ENCODE data around the gene LRRC75B.
"Not testable (repeated sequence)": the region's sequence is repeated elsewhere in the genome, so short reads cannot be mapped to it uniquely, and the experiment has no call there.

LRRC75B gene

DNA sequence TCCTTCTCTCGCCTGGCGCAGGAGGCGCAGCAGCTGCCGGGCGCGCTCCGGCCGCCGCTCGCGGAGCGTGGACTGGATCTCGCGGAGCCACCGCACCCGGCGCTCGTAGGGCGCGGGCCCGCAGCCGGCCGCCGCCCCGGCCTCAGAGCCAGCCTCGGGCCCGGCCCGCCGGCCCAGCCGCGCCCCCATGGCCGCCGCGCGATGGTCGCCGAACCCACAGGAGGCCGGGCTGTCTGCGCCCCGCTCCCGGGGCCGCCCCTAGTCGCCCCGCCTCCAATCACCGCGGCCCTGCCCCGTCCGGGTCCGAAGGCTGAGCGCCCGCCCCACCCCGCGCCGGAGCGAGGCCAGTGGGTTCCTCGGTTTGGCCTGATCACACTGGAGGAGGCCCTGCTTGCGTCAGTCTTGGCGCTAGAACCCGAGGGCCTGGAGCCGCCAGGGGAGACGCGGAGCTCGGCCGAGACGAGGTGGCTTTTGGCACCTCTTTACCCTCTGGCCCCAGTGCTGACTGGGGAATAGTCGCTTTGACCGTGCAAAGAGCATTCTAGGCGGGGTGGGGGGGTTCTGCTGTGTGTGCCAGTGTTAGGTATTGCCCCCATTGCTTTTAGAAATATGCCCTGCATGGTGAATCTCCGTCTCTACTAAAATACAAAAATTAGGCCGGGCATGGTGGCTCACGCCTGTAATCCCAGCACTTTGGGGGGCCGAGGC lies at the start of gene LRRC75B:
Gene LRRC75B (minus strand): TSS at position 223 of the 708 bp plus-strand sequence. CDS start 34 bp downstream, at position 189.
- DNase-seq (ENCODE audit: low read depth): peak; percentile 42
- peak within 1 kb of the TSS; percentile 61 for H3K4me3 ChIP-seq (ENCODE audit: control insufficient read depth, low read depth, low read length)
- no peak for TF ChIP-seq CTCF (IDR thresholded peaks at IDR 0.05; ENCODE audit: control insufficient read depth, insufficient read depth, low read depth, low read length, missing control alignments)

DNA sequence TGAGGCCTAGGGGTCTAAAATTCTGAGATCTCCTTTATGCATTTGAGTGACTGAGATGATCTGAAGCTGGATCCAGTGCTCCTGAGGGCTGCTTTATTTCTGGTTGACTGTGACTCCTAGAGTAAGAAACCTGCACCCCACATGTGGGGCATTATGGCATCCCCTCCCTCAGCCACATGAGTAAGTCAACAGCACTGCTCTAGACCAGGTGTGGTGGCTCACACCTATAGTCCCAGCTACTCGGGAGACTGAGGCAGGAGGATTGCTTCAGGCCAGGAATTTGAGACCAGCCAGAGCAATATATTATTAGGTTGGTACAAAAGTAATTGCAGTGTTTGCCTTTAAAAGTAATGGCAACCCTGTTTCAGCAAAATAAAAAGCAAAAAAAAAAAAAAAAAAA lies 49.4 kb upstream of the LRRC75B start:
- DNase-seq (ENCODE audit: low read depth); H3K4me3 ChIP-seq (ENCODE audit: control insufficient read depth, low read depth, low read length): not testable (repeated sequence)

DNA sequence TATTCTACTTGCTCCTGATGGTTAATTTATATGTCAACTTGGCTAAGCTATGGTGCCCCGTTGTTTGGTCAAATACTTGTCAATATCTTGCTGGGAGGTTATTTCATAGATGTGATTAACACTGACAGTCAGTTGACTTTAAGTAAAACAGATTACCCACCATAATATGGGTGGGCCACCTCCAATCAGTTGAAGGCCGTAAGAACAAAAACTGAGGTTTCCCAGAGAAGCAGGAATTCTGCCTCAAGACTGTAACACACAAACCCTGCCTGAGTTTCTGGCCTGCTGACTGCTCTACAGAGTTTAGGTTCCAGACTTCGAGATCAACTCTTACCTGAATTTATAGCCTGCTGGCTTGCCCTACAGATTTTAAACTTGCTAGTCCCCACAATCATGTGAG lies 43.6 kb upstream of the LRRC75B start:
- DNase-seq (ENCODE audit: low read depth): not testable (repeated sequence)

GRCh38 chr22:24634776-24635389 lies 42.0 kb upstream of the LRRC75B start:
- DNase-seq (ENCODE audit: low read depth); H3K4me3 ChIP-seq (ENCODE audit: control insufficient read depth, low read depth, low read length): not testable (repeated sequence)

More for the DNA sequence above, 43.6 kb upstream of the LRRC75B start:
- H3K4me3 ChIP-seq (ENCODE audit: control insufficient read depth, low read depth, low read length): not testable (repeated sequence)

- not testable (repeated sequence) for H3K4me3 ChIP-seq (ENCODE audit: control insufficient read depth, low read depth, low read length); DNase-seq (ENCODE audit: low read depth)
Measured at GRCh38 chr22:24633231-24634023, 40.6 kb upstream of the LRRC75B start.

DNA sequence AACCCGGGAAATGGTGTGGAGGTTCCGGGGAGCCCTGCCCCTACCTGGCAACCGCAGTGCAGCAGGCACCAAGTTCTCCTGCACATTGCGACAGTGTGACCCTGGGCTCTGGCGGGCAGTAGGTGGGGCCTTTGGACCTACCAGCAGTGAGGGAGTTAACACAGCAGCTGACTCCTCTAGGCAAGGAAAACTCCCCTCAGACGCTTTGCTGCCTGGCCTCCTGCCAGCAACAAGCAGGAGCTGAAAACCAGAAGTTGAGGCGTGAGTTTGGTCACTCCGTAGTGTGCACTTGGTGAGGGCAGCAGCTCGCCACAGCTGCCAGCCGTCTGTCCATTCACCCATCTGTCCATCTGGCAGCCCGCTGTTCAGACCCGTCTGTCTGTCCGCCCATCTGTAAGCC lies 39.8 kb upstream of the LRRC75B start:
- not testable (repeated sequence) for DNase-seq (ENCODE audit: low read depth)

DNA sequence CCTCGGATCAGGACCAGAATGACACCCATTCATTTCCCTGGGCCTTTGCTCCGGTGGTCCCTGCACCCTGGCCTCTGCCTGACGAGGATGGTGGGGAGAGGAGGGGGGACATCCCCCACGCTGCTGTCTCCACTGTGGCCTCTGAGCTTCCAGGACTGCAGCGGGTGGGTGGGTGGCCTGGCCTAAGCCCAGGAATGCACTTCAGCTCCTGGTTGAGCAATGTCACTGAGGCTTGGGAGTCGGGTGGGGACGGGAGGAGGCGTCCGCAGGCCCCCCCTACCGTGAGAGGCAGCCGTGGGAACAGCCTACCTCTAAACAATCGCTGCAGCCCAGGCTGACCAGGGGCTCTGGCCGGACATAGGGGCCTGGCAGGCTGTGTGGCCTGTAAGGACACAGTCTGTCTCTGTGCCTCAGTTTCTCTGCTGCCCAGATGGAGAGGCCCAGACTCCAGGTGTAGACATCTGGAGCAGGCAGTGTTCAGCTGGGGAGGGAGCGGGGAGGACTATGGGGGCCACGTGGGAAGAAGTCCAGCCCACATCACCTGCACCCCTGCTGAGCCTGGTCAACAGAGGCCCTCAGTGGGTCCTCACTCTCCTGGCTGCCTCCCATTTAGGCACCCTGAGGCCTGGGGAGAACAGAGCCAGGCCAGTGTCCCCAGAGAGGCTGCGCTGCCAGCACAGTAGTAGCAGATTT lies 38.7 kb upstream of the LRRC75B start:
- H3K4me3 ChIP-seq (ENCODE audit: control insufficient read depth, low read depth, low read length): not testable (repeated sequence)

More for the DNA sequence above, 39.8 kb upstream of the LRRC75B start:
- not testable (repeated sequence) for H3K4me3 ChIP-seq (ENCODE audit: control insufficient read depth, low read depth, low read length)

DNA sequence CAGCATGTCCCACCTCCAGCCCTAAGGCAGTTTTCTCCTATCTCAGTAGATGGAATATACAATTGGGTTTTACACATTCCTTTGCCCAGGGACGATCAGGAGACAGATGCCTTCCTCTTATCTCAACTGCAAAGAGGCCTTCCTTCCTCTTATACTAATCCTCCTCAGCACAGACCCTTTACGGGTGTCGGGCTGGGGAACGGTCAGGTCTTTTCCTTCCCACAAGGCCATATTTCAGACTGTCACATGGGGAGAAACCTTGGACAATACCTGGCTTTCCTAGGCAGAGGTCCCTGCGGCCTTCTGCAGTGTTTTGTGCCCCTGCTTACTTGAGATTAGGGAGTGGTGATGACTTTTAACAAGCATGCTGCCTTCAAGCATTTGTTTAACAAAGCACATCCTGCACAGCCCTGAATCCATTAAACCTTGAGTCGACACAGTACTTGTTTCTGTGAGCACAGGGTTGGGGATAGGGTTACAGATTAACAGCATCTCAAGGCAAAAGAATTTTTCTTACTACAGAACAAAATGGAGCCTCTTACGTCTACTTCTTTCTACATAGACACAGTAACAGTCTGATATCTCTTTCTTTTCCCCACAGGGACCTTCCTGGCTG lies 38.0 kb upstream of the LRRC75B start:
- H3K4me3 ChIP-seq (ENCODE audit: control insufficient read depth, low read depth, low read length); DNase-seq (ENCODE audit: low read depth): not testable (repeated sequence)

More for the DNA sequence above, 38.7 kb upstream of the LRRC75B start:
- not testable (repeated sequence) for DNase-seq (ENCODE audit: low read depth)

DNA sequence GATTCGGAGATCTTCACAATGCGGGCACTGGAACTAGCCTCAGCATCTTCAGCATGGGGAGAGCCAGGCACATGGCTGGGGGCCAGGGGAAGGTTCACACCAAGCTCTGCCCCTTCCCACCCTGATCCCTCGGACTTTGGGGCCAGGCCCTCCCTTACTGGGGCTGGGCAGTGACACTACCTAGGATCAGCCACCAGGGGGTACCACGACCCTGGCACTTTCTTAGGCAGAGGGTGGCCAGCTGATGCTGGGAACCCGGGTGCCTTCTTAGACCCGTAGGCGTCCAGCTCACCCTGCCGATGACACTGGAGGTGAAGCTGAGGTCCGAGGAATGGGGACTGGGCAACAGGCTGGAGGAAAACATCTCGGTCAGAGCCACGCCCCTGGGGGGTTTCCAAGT lies 36.2 kb upstream of the LRRC75B start:
- not testable (repeated sequence) for H3K4me3 ChIP-seq (ENCODE audit: control insufficient read depth, low read depth, low read length); DNase-seq (ENCODE audit: low read depth)
- peak; percentile 44 for TF ChIP-seq CTCF (IDR thresholded peaks at IDR 0.05; ENCODE audit: control insufficient read depth, insufficient read depth, low read depth, low read length, missing control alignments)

GRCh38 chr22:24627911-24628310 lies 35.0 kb upstream of the LRRC75B start:
- not testable (repeated sequence) for H3K4me3 ChIP-seq (ENCODE audit: control insufficient read depth, low read depth, low read length); DNase-seq (ENCODE audit: low read depth)

DNA sequence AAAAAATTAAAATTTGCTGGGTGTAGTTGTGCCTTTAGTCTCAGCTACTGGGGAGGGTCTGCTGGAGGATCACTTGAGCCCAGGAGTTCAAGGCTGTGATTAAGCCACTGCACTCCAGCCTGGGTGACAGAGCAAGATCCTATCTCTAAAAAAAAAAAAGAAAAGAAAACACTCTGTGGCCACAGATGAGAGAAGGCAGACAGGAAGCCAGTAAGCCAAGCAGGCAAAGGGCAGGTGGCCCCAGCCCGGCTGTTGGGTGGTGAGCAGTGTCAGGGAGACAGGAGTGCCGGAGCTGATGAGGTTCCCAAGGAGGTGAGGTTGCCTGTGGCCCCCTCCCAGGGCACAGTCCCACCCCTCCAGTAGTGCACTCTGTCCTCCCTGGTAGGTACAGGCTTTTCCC lies 29.7 kb upstream of the LRRC75B start:
- not testable (repeated sequence) for H3K4me3 ChIP-seq (ENCODE audit: control insufficient read depth, low read depth, low read length); DNase-seq (ENCODE audit: low read depth)

GRCh38 chr22:24621244-24621643 lies 28.4 kb upstream of the LRRC75B start:
- not testable (repeated sequence) for DNase-seq (ENCODE audit: low read depth); H3K4me3 ChIP-seq (ENCODE audit: control insufficient read depth, low read depth, low read length)

GRCh38 chr22:24614794-24615193 lies 21.9 kb upstream of the LRRC75B start:
- DNase-seq (ENCODE audit: low read depth); H3K4me3 ChIP-seq (ENCODE audit: control insufficient read depth, low read depth, low read length): not testable (repeated sequence)

GRCh38 chr22:24609888-24610287 lies 17.0 kb upstream of the LRRC75B start:
- not testable (repeated sequence) for H3K4me3 ChIP-seq (ENCODE audit: control insufficient read depth, low read depth, low read length); DNase-seq (ENCODE audit: low read depth)

- DNase-seq (ENCODE audit: low read depth); H3K4me3 ChIP-seq (ENCODE audit: control insufficient read depth, low read depth, low read length): not testable (repeated sequence)
Measured at GRCh38 chr22:24608327-24608726, 15.5 kb upstream of the LRRC75B start.
